DOHH2 (cell line): ENCODE results near the gene H2BW1.

Experiments used
- CTCF ChIP-seq: fragments of 200-600 bp; sonication (generic); IDR thresholded peaks from one replicate; pipeline ENCODE4 v1.5.1; 2014; ENCODE audit warnings: antibody characterized with exemption, mild to moderate bottlenecking, low read depth, low read length; ENCODE audit not compliant: poor library complexity, severe bottlenecking
- EZH2phosphoT487 ChIP-seq: fragments of 200-600 bp; sonication (generic); IDR thresholded peaks from 2 replicates; pipeline ENCODE4 v1.6.1; 2017; ENCODE audit warnings: borderline replicate concordance, mild to moderate bottlenecking, antibody characterized with exemption, low read length, moderate library complexity, mixed read lengths

- TF ChIP-seq CTCF (no peak), EZH2phosphoT487 (no peak)
These were observed 4.6 kb upstream of the H2BW1 start for GRCh38 chrX:104018126-104018525.
